Upper lobe of right lung (tissue), 1 donor: ENCODE results near the gene SCAPER. TPM values are rescaled to one million over a fixed set of nuclear protein-coding genes. Genes with fewer than 3 reads are reported as not detected.
"Not testable (repeated sequence)": the region's sequence is repeated elsewhere in the genome, so short reads cannot be mapped to it uniquely, and the experiment has no call there.

Source experiments
- ATAC-seq: fragments of 200-7000 bp; cut with Tn5 transposase; one replicate; pipeline ENCODE4 v1.9.1; 2020; ENCODE audit warnings: mild to moderate bottlenecking, moderate library complexity
- DNase-seq: peaks from one replicate; pipeline ENCODE4 v3.0.0-alpha.2; 2020
- H3K27ac ChIP-seq: fragments of 200-600 bp; one replicate; pipeline ENCODE4 v1.8.0; 2022
- H3K27me3 ChIP-seq: fragments of 200-600 bp; one replicate; pipeline ENCODE4 v1.8.0; 2022; ENCODE audit warnings: mild to moderate bottlenecking
- H3K36me3 ChIP-seq: fragments of 200-600 bp; one replicate; pipeline ENCODE4 v1.8.0; 2022
- H3K4me1 ChIP-seq: fragments of 200-600 bp; one replicate; pipeline ENCODE4 v1.8.0; 2022
- H3K4me3 ChIP-seq: fragments of 200-600 bp; one replicate; pipeline ENCODE4 v1.8.0; 2022; ENCODE audit warnings: mild to moderate bottlenecking
- H3K9me3 ChIP-seq: fragments of 200-600 bp; one replicate; pipeline ENCODE4 v1.8.0; 2022
- CTCF ChIP-seq: fragments of 200-600 bp; IDR thresholded peaks from one replicate; pipeline ENCODE4 v1.8.0; 2022; ENCODE audit warnings: antibody characterized with exemption
- intact Hi-C: fragments of 100-400 bp; cut with DNase I; formaldehyde crosslinking; loops from one replicate; pipeline ENCODE4 v1.11.0; 2022
- total RNA-seq: library from RNA; stranded (reverse); fragmentation: NEBNext Ultra II Directional; extraction: Animal tissue kit (Norgen Biotek cat#: 25700); gene quantifications from one replicate; pipeline ENCODE4 v1.2.1, GENCODE V29; 2021
- donor health status: DM: no; HTN: yes; CAD: no; lungs with severe emphysema.

Gene SCAPER
- total RNA-seq, 1 donor from 2014 or later, result 44.3 TPM

GRCh38 chr15:76898102-76898501 is 7.0 kb downstream of the SCAPER start:
- TF ChIP-seq CTCF, result no peak
- no peaks in the 10 kb centered on the region for H3K27me3 ChIP-seq
- no peaks in the 10 kb centered on the region for H3K9me3 ChIP-seq
- no peak for ATAC-seq
- peaks cover 1% of the 10 kb centered on the region for H3K4me1 ChIP-seq
- intact Hi-C loops, result no loop called here
- no peak for DNase-seq
- no peak overlapping the region for H3K4me3 ChIP-seq
- H3K27ac ChIP-seq, result no peak overlapping the region
- H3K36me3 ChIP-seq, result no peaks in the 10 kb centered on the region

GRCh38 chr15:76894174-76894573 is 11.0 kb downstream of the SCAPER start:
- Histone ChIP-seq H3K4me1 (no peaks in the 10 kb centered on the region), H3K27ac (no peak overlapping the region), H3K36me3 (no peaks in the 10 kb centered on the region), H3K4me3 (no peak overlapping the region), H3K9me3 (no peaks in the 10 kb centered on the region), H3K27me3 (no peaks in the 10 kb centered on the region)
- no peak for DNase-seq
- no peak for TF ChIP-seq CTCF
- intact Hi-C loops, result no loop called here
- ATAC-seq, result no peak

- H3K4me1 ChIP-seq, DNase-seq, H3K27me3 ChIP-seq, H3K9me3 ChIP-seq, H3K27ac ChIP-seq, ATAC-seq, intact Hi-C loops, H3K36me3 ChIP-seq, H3K4me3 ChIP-seq: not testable (repeated sequence)
Measured at GRCh38 chr15:76892836-76893235, 12.3 kb downstream of the SCAPER start.

GRCh38 chr15:76887280-76888141 is 17.6 kb downstream of the SCAPER start:
- intact Hi-C loops, H3K27ac ChIP-seq, H3K9me3 ChIP-seq, H3K36me3 ChIP-seq, DNase-seq, H3K4me1 ChIP-seq, H3K27me3 ChIP-seq, H3K4me3 ChIP-seq, ATAC-seq: not testable (repeated sequence)

GRCh38 chr15:76885212-76885611 is 19.9 kb downstream of the SCAPER start:
- H3K27ac ChIP-seq, result no peak overlapping the region
- no peaks in the 10 kb centered on the region for H3K4me1 ChIP-seq
- TF ChIP-seq CTCF, result no peak
- peaks cover 23% of the 10 kb centered on the region for H3K36me3 ChIP-seq
- DNase-seq (no peak), ATAC-seq (no peak)
- H3K4me3 ChIP-seq, result no peak overlapping the region
- no peaks in the 10 kb centered on the region for H3K9me3 ChIP-seq
- H3K27me3 ChIP-seq, result no peaks in the 10 kb centered on the region
- intact Hi-C loops, result no loop called here

- peaks cover 8% of the 10 kb centered on the region for H3K36me3 ChIP-seq
- H3K4me3 ChIP-seq, result no peak overlapping the region
- no peak overlapping the region for H3K27ac ChIP-seq
- ATAC-seq (no peak), DNase-seq (no peak)
- no peak for TF ChIP-seq CTCF
- H3K9me3 ChIP-seq, result no peaks in the 10 kb centered on the region
- intact Hi-C loops, result no loop called here
- H3K27me3 ChIP-seq, result no peaks in the 10 kb centered on the region
- H3K4me1 ChIP-seq, result no peaks in the 10 kb centered on the region
Measured at GRCh38 chr15:76875911-76876310, 29.2 kb downstream of the SCAPER start.

GRCh38 chr15:76873066-76873465 is 32.1 kb downstream of the SCAPER start:
- H3K4me3 ChIP-seq, DNase-seq, H3K27ac ChIP-seq, intact Hi-C loops, ATAC-seq, H3K36me3 ChIP-seq, H3K4me1 ChIP-seq, H3K27me3 ChIP-seq, H3K9me3 ChIP-seq: not testable (repeated sequence)
